Choroid plexus epithelial cell (primary cell): ENCODE results near the gene WEE2.

Experiments used
- DNase-seq: peaks from one replicate; pipeline ENCODE4 v3.0.0-alpha.2; 2010; ENCODE audit warnings: low read depth
- H3K4me3 ChIP-seq: 2 replicates; pipeline ENCODE4 v1.5.1; 2011; ENCODE audit warnings: low read depth, mild to moderate bottlenecking, control low read depth, low read length, moderate library complexity
- TF ChIP-seq, protein P1 (sequence below): conservative IDR thresholded peaks from 2 replicates; pipeline ENCODE4 v1.5.1; 2011; ENCODE audit warnings: low read depth, mild to moderate bottlenecking, control low read depth, inconsistent platforms, low read length, moderate library complexity

Gene WEE2

DNA sequence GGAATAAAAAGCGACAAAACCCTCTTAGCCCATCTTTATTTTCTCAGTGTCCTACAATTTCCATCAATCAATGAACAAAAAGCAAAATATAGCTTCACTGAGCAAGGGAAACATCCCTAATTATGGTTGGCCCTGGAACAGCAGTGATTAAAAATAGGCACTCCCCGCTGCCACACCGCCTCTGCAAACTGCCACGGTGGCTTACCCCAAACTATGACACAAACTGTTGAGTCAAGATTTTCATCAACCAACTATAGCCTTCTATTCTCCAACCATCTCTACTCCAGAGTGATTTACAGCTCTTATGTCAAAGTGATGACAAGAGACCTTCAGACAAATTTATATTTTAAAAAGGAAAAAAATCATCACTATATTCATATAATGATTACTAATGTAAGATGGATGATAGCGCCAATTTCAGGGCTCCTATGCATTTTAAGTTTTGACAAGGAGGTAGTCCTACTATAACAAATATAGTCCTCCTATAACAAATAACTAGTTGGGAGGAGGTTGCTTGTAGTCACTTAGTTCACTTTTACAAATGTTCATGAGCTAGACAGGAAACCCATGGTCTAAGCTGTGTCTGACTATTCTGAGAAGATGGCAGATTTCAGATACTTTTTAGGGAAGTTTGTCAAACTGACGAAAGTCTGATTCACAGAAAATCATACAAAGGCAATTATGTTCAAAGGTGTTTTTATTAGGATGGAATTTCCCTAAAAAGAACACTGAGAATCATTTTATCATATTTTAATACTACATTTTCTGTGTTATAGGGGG is 32.5 kb upstream of the WEE2 start:
- TF ChIP-seq, protein P1, sequence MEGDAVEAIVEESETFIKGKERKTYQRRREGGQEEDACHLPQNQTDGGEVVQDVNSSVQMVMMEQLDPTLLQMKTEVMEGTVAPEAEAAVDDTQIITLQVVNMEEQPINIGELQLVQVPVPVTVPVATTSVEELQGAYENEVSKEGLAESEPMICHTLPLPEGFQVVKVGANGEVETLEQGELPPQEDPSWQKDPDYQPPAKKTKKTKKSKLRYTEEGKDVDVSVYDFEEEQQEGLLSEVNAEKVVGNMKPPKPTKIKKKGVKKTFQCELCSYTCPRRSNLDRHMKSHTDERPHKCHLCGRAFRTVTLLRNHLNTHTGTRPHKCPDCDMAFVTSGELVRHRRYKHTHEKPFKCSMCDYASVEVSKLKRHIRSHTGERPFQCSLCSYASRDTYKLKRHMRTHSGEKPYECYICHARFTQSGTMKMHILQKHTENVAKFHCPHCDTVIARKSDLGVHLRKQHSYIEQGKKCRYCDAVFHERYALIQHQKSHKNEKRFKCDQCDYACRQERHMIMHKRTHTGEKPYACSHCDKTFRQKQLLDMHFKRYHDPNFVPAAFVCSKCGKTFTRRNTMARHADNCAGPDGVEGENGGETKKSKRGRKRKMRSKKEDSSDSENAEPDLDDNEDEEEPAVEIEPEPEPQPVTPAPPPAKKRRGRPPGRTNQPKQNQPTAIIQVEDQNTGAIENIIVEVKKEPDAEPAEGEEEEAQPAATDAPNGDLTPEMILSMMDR, result no peak
- DNase-seq, result no peak
- no peak overlapping the region for H3K4me3 ChIP-seq

DNA sequence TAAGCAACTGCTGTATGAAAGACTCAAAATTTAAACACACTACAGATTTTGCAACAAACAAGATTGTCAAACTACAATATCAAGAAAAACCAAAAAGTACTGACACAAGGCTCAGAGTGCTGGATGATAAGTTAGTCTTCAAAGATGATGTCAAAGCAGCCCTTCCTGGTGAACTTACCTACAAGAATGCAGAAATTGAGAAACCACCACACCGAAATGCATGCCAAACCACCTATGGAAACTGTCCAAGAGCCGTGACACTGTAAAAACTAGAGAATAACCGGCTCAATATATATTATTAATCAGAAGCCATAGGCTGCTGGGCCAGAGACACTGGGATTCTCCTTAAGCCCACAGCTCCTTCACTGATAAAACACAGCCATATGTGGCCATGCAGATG is 31.5 kb upstream of the WEE2 start:
- TF ChIP-seq, protein P1, result no peak
- no peak overlapping the region for H3K4me3 ChIP-seq
- DNase-seq, result peak; percentile 40

DNA sequence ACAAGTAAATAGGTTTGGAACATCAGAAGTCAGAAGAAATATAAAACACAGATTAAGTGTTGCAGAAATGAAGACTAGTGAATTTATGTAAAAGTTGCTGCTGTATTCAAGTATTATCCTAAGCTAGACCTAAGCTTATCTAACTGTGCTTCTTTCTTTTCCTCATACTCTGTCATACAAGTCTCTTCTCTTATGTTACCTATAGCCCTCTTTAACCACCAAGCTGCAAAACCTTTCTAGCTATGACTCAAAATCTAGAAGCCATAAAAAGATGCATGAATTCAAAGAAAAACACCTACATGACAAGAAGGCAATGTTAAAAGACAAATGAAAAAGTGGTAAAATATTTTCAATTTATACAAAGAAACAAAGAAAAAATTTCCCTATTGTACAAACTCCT is 29.1 kb upstream of the WEE2 start:
- no peak overlapping the region for H3K4me3 ChIP-seq
- DNase-seq, result no peak
- TF ChIP-seq, protein P1, result no peak

DNA sequence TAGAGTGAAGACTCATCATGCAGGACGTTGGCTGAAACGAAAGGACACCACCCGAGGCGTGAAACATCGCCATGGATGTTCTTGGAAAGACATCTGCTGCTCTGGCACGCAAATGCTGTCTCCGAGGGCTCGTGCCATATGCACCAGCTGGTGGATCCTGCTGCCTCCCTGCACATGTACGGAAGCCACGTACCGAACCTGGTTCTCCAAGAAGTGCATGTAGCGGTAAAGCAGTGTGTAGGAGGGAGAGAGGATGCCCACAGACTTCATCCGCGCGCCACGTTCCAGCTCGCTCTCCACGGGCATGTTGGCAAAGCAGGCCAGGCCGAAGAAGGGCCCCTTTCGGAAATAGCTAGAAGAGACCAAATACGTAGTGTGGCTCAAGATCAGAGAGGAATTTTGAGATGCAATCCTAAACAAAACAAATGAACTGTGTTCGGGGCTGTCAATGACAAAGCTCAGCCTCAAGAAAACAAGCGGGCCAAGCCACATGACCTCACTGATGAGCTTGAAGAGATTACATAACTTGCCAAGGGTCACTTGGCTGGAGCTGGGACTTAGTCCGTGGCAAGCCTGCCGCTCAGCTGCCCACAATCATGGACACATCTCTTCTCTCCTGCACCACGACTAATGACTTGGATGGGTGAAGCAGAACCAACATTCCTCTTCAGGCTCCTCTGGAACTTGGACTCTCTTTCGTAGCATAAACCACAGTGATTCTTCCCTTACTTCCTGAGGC is 22.7 kb upstream of the WEE2 start:
- TF ChIP-seq, protein P1, result no peak
- DNase-seq, result no peak
- H3K4me3 ChIP-seq, result no peak overlapping the region

DNA sequence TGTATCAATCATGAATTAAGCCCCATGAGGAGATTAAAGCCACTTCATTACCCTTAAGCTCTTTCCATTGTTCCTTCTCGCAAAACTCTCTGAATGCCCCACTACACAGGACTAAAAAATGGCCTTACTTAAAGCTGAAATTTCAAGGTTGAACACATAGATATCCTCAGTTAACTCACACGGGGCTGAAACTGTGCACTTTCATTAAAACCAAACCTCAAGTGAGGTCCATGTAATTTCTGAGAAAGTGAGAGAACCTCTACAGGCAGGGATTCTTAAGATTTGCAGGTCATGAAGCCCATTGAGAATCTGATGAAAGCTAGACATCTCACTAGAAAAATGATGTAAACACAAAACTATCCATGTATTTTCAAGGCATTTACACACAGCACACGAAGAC is 22.1 kb upstream of the WEE2 start:
- no peak for DNase-seq
- TF ChIP-seq, protein P1, result no peak
- no peak overlapping the region for H3K4me3 ChIP-seq

DNA sequence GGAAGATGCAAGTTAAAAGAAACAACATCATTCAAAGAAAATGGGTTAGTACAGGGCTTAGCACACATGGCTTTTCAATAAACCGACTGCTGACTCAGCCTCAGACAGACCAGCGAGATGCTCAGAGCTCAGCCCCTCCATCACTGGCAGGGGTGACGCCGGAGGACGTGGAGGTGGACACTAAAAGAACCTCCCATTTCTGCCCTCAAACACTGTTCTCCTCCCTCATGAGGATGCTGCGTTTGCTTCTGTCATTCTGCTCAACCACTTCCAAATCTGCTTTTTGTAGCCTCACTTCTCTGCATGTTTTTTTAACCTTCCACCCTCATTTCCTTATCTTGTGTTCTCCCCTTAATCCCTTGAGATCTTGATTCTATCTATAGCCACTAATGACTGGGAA is 21.5 kb upstream of the WEE2 start:
- no peak for DNase-seq
- TF ChIP-seq, protein P1, result no peak
- H3K4me3 ChIP-seq, result no peak overlapping the region
